Thyroid gland (tissue), 4 donors: ENCODE measurements around the gene MEPCE.

ENCODE experiments used
- POLR2A ChIP-seq, 2 donors: fragments of 450-650 bp; IDR thresholded peaks; one replicate each; pipeline ENCODE4 v1.6.1; 2017; ENCODE audit warnings: antibody characterized with exemption in 2 of 2, mild to moderate bottlenecking in 2 of 2, moderate library complexity in 1 of 2
- TF ChIP-seq, protein P1 (sequence below), 6 experiments: fragments of 200-600 bp in 3 of 6; fragments of 450-650 bp in 3 of 6; sonication (generic) in 3 of 6; IDR thresholded peaks; one replicate each; pipeline ENCODE4 v1.5.1; 2016 to 2019; ENCODE audit warnings: antibody characterized with exemption in 6 of 6, mild to moderate bottlenecking in 2 of 6, inconsistent platforms in 1 of 6, moderate library complexity in 1 of 6

- TF ChIP-seq, protein P1, sequence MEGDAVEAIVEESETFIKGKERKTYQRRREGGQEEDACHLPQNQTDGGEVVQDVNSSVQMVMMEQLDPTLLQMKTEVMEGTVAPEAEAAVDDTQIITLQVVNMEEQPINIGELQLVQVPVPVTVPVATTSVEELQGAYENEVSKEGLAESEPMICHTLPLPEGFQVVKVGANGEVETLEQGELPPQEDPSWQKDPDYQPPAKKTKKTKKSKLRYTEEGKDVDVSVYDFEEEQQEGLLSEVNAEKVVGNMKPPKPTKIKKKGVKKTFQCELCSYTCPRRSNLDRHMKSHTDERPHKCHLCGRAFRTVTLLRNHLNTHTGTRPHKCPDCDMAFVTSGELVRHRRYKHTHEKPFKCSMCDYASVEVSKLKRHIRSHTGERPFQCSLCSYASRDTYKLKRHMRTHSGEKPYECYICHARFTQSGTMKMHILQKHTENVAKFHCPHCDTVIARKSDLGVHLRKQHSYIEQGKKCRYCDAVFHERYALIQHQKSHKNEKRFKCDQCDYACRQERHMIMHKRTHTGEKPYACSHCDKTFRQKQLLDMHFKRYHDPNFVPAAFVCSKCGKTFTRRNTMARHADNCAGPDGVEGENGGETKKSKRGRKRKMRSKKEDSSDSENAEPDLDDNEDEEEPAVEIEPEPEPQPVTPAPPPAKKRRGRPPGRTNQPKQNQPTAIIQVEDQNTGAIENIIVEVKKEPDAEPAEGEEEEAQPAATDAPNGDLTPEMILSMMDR (IDR thresholded peaks at IDR 0.05) = no peak
- no peak for TF ChIP-seq POLR2A (IDR thresholded peaks at IDR 0.05)
These were observed 4.1 kb downstream of the MEPCE start for GRCh38 chr7:100433592-100434296.
